ENCODE measurements around the gene NPHP4.

Gene NPHP4

GRCh38 chr1:5973771-5974170 lies 18.5 kb downstream of the NPHP4 start:
- Histone ChIP-seq H3K9me3 (ENCODE audit: control insufficient read depth, insufficient read depth, low read length) (no peaks in the 10 kb centered on the region), H3K36me3 (ENCODE audit: control insufficient read depth, low read length) (no peaks in the 10 kb centered on the region), H3K79me2 (ENCODE audit: control insufficient read depth, low read length) (no peaks in the 10 kb centered on the region), H3K4me1 (ENCODE audit: control insufficient read depth, low read length) (peaks cover 6% of the 10 kb centered on the region; the same call in 1 of the 2 replicates), H3K9me2 (replicated peaks; ENCODE audit: control insufficient read depth, low read length) (no peaks in the 10 kb centered on the region), H3K27ac (ENCODE audit: low read depth, low read length) (no peak overlapping the region), H4K20me1 (ENCODE audit: control insufficient read depth, insufficient read depth, low read depth, low read length) (no peaks in the 10 kb centered on the region), H3K4me3 (ENCODE audit: low read length) (no peak overlapping the region), H3F3A (ENCODE audit: control insufficient read depth, insufficient read depth) (no peaks in the 10 kb centered on the region), H3K27me3 (ENCODE audit: control insufficient read depth, low read length) (no peaks in the 10 kb centered on the region), H3K4me2 (ENCODE audit: low read length) (no peak overlapping the region)
- no peak for TF ChIP-seq EZH2phosphoT487 (IDR thresholded peaks at IDR 0.05; ENCODE audit: borderline replicate concordance, low read length)
- no peak for TF ChIP-seq CTCF (IDR thresholded peaks at IDR 0.05; ENCODE audit: low read depth, low read length, poor library complexity, severe bottlenecking)

GRCh38 chr1:5972198-5972520 lies 20.1 kb downstream of the NPHP4 start:
- Histone ChIP-seq H3K4me1 (ENCODE audit: control insufficient read depth, low read length) (peaks cover 6% of the 10 kb centered on the region; the same call in 1 of the 2 replicates), H3K9me3 (ENCODE audit: control insufficient read depth, insufficient read depth, low read length) (no peaks in the 10 kb centered on the region)

GRCh38 chr1:5971471-5972197 lies 20.6 kb downstream of the NPHP4 start:
- Histone ChIP-seq H3K36me3 (ENCODE audit: control insufficient read depth, low read length) (no peaks in the 10 kb centered on the region; the same call in 1 of the 2 replicates), H3K27ac (ENCODE audit: low read depth, low read length) (no peak overlapping the region), H3K4me3 (ENCODE audit: low read length) (no peak overlapping the region), H3K27me3 (ENCODE audit: control insufficient read depth, low read length) (no peaks in the 10 kb centered on the region), H3K9me3 (ENCODE audit: control insufficient read depth, insufficient read depth, low read length) (no peaks in the 10 kb centered on the region), H3K9me2 (replicated peaks; ENCODE audit: control insufficient read depth, low read length) (no peaks in the 10 kb centered on the region), H3F3A (ENCODE audit: control insufficient read depth, insufficient read depth) (no peaks in the 10 kb centered on the region), H3K79me2 (ENCODE audit: control insufficient read depth, low read length) (no peaks in the 10 kb centered on the region), H4K20me1 (ENCODE audit: control insufficient read depth, insufficient read depth, low read depth, low read length) (no peaks in the 10 kb centered on the region), H3K4me2 (ENCODE audit: low read length) (no peak overlapping the region), H3K4me1 (ENCODE audit: control insufficient read depth, low read length) (peaks cover 6% of the 10 kb centered on the region; the same call in 1 of the 2 replicates)
- TF ChIP-seq EZH2phosphoT487 (IDR thresholded peaks at IDR 0.05; ENCODE audit: borderline replicate concordance, low read length) (no peak), CTCF (IDR thresholded peaks at IDR 0.05; ENCODE audit: low read depth, low read length, poor library complexity, severe bottlenecking) (no peak)

More at GRCh38 chr1:5972198-5972520, 20.1 kb downstream of the NPHP4 start:
- Histone ChIP-seq H3K79me2 (ENCODE audit: control insufficient read depth, low read length) (no peaks in the 10 kb centered on the region), H3K36me3 (ENCODE audit: control insufficient read depth, low read length) (no peaks in the 10 kb centered on the region; the same call in 1 of the 2 replicates), H3K4me3 (ENCODE audit: low read length) (no peak overlapping the region), H4K20me1 (ENCODE audit: control insufficient read depth, insufficient read depth, low read depth, low read length) (no peaks in the 10 kb centered on the region), H3K27me3 (ENCODE audit: control insufficient read depth, low read length) (no peaks in the 10 kb centered on the region), H3F3A (ENCODE audit: control insufficient read depth, insufficient read depth) (no peaks in the 10 kb centered on the region), H3K27ac (ENCODE audit: low read depth, low read length) (no peak overlapping the region), H3K9me2 (replicated peaks; ENCODE audit: control insufficient read depth, low read length) (no peaks in the 10 kb centered on the region), H3K4me2 (ENCODE audit: low read length) (no peak overlapping the region)
- TF ChIP-seq CTCF (IDR thresholded peaks at IDR 0.05; ENCODE audit: low read depth, low read length, poor library complexity, severe bottlenecking) (no peak), EZH2phosphoT487 (IDR thresholded peaks at IDR 0.05; ENCODE audit: borderline replicate concordance, low read length) (no peak)
